ENCODE measurements around the gene BUD31.

DNA sequence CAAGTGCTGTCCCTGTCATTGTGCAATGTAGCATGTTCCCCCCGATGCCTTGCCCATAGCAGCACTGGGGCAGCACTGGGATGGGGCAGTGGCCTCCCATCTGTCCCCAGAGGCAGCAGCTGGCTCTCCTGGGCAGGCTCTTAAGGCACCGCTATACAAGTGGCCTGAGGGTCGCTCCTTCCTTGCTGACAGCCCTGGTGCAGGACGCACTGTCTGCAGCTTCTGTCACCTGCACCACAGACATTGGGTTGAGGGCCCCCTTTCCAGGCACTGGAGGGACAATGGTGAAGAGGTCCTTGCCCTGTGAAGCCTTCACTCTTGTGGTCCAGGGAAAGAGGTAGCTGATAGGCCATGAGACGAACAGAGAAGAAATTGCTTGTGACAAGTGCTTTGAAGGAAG lies 40.6 kb downstream of the BUD31 start:
- TF ChIP-seq CTCF (IDR thresholded peaks at IDR 0.05) (no peak), POLR2A (IDR thresholded peaks at IDR 0.05) (no peak)

Measured in Peyer's patch (tissue), 4 donors.